Epithelial cell of esophagus (primary cell): ENCODE results near the gene RIN3.
A peak's percentile ranks its signal among the peaks of the same experiment; 100 is the strongest.

ENCODE experiments used
- DNase-seq: peaks from one replicate; pipeline ENCODE4 v3.0.0; 2010; ENCODE audit warnings: low read depth
- H3K4me3 ChIP-seq: 2 replicates; pipeline ENCODE4 v1.5.1; 2011; ENCODE audit warnings: mild to moderate bottlenecking, low read length, control low read depth
- CTCF ChIP-seq: IDR thresholded peaks from 2 replicates; pipeline ENCODE4 v1.5.1; 2011; ENCODE audit warnings: low read depth, mild to moderate bottlenecking, low read length, control low read depth, inconsistent platforms; ENCODE audit not compliant: insufficient read depth; ENCODE audit errors: missing control alignments

The RIN3 gene

GRCh38 chr14:92470215-92470614 lies 43.4 kb upstream of the RIN3 start:
- no peak overlapping the region for H3K4me3 ChIP-seq
- TF ChIP-seq CTCF: no peak

DNA sequence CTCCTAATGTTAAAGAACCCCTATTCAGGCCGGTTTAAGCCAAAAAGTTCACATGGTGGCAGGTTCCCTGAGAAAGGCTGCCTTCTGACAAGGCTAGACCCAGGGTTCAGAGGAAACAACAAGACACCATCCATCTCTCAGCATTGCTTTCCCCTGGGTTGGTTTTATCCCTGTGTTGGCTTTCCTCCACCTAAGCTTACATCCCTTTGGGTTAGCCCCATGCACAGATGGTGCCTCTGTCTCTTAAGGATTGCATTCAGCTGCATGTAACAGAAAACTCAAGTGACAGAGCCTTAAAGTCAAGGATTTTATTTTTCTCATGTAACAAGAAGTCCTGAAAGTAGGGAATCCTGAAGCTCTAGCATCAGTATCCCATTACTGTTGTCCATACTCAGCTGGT lies 42.8 kb upstream of the RIN3 start:
- TF ChIP-seq CTCF: no peak
- H3K4me3 ChIP-seq: no peak overlapping the region
- no peak for DNase-seq

More at GRCh38 chr14:92470215-92470614, 43.4 kb upstream of the RIN3 start:
- DNase-seq: peak; percentile 84

GRCh38 chr14:92471919-92472318 lies 41.7 kb upstream of the RIN3 start:
- no peak for TF ChIP-seq CTCF
- no peak overlapping the region for H3K4me3 ChIP-seq
- peak; percentile 87 for DNase-seq

DNA sequence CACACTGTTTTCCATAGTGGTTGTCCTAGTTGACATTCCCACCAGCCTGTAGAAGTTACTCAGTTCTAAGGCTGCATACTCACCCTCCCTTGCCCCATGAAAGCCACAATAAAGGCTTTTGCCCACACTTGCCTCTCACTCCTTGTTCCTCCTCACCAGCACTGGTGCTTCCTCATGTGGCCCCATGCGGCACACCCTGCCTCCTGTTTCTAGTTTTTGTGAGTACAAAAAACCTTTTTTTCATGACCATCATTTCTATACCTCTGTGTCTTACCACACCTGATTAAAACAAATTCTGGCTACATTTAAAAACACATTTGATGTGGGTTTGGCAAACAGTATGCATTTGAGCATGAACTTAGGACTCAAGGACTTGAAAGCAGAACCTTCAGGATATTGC lies 40.7 kb upstream of the RIN3 start:
- TF ChIP-seq CTCF: no peak
- DNase-seq: peak; percentile 70
- H3K4me3 ChIP-seq: no peak overlapping the region

DNA sequence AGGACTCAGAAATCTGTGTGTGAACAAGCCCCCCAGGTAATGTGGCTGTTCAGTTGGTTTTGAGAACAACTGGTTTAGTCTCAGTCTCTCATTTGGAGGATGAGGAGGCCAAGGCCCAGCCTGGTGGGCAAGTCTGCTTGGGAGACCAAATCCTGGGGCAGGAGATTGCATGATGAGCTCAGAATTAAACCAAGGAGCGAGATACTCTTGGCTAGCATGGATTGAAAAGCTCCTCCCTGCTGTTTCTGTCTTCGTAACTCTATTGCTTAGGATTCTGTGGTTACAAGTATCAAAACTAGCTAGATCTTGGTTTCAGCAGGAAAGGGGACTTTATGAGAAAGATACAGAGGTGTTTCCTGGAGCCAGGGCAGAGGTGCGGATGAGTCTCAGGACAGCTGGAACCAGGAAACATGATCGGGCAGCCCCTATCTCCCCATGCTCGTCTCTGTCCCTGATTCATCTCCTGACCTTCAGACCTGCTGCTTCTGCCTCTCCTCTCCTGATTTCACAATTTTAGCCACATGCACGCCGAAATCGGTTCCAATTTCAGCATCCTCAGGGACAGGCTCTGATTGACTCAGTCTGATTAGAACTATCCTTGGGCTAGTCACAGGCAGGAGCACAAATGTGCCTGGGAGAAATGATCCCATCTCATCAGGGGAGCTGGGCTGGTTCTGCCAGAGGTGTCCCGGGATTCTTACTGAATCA lies 40.2 kb upstream of the RIN3 start:
- TF ChIP-seq CTCF: no peak
- H3K4me3 ChIP-seq: no peak overlapping the region
- DNase-seq: peak; percentile 39

DNA sequence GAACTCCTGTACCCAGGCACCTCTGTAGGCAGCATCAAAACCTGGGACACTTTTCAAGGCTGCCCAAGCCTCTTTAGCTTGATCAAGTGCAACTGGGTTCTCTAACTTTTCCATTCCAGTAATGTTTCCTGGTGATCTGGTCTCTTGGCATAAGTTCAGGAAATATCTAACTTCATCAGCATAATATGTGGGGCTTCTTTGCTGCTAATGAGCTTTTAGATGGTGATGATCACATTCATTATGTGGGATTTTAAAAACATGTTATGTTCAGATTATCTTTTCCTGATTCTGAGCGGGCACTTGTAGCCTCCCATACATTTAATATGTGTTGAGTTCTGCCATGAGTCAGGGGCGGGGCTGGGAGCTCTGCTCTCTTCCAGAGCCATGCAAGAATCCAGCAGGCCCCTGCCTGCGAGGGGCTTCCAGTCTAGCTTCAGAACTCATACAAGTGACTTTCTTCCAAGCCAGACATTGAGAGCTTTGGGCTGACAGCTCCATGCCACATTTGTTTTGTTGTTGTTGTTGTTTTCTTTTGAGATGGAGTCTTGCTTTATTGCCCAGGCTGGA lies 39.5 kb upstream of the RIN3 start:
- DNase-seq: peak; percentile 16
- no peak overlapping the region for H3K4me3 ChIP-seq
- TF ChIP-seq CTCF: no peak

- DNase-seq: no peak
- H3K4me3 ChIP-seq: no peak overlapping the region
- TF ChIP-seq CTCF: no peak
These were observed 38.5 kb upstream of the RIN3 start for GRCh38 chr14:92475037-92475436.
